OCI-LY3 (cell line): ENCODE measurements around the gene CBR1.

Source experiments
- EZH2phosphoT487 ChIP-seq: fragments of 200-600 bp; shearing (Covaris generic); IDR thresholded peaks from 2 replicates; pipeline ENCODE4 v1.6.1; 2018; ENCODE audit warnings: antibody characterized with exemption, mixed run types, low read depth
- TF ChIP-seq, protein P1 (sequence below): fragments of 200-600, 300-600 bp; sonication (generic); IDR thresholded peaks from 2 replicates; pipeline ENCODE4 v1.5.1; 2014; ENCODE audit warnings: antibody characterized with exemption, low read length, low read depth

DNA sequence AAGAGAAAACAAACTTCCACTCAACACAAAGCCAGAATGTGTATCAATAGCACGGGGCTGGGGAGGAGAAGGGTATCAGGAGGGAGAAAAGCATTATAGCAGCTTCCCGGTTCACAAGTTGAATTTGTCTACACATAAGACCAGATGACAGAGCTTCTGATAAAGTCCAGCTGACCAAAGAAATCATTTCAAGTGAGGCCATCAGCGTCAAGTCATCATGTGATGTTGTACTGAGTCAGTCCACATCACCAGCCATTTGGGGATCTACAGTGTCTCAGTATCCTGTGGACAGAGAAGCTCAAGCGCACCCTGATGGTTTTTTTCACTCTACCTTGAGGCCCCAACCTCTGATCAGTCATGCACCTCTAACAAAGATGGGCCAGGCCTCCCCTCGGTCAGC, 42.5 kb upstream of the CBR1 start:
- TF ChIP-seq, protein P1, sequence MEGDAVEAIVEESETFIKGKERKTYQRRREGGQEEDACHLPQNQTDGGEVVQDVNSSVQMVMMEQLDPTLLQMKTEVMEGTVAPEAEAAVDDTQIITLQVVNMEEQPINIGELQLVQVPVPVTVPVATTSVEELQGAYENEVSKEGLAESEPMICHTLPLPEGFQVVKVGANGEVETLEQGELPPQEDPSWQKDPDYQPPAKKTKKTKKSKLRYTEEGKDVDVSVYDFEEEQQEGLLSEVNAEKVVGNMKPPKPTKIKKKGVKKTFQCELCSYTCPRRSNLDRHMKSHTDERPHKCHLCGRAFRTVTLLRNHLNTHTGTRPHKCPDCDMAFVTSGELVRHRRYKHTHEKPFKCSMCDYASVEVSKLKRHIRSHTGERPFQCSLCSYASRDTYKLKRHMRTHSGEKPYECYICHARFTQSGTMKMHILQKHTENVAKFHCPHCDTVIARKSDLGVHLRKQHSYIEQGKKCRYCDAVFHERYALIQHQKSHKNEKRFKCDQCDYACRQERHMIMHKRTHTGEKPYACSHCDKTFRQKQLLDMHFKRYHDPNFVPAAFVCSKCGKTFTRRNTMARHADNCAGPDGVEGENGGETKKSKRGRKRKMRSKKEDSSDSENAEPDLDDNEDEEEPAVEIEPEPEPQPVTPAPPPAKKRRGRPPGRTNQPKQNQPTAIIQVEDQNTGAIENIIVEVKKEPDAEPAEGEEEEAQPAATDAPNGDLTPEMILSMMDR: no peak
- no peak for TF ChIP-seq EZH2phosphoT487
